ENCODE data around the gene BRD4. TPM values are rescaled to one million over a fixed set of nuclear protein-coding genes. Genes with fewer than 3 reads are reported as not detected.
A peak's percentile ranks its signal among the peaks of the same experiment; 100 is the strongest.

The BRD4 gene
- total RNA-seq, 1 donor from 2014 or later, result 55.1 TPM

DNA sequence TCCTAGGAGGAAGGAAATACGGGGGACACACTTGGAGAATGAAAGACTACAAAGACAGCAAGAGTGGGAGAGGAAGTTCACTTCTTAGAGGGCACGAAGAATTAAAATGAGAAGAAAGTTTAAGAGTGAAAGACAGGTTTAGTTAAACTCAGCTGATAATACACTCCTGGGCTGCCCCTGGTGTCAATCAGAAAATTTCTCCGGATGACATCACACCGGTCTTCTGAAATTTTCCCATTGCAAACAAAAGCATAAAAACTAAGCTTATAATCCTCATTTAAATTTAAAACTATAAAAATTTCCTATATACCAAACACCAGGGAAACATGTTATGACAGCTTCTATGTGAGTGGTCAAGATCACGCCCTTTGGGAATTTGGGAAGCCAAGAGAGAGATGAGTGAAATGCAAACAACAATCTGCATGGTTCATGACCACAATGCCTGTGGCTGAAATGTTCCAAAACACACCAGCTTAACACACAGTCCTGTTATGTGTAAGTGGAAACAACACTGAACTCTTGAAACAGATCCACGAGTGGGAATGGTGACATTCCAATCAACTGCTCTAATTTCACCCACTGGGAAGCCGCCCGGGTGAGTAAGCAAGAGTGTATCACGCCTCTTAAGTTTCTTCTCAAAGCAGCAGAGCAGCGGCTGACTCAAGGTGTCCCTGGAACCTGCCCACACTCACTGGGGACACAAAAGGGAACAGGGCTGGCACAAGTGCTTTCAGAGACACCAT lies 49.0 kb downstream of the BRD4 start:
- intact Hi-C loops (cut with DNase I), result loop anchor here (5.0 kb wide), 1 partner anchor 49 kb away; the partner anchor contains the start of gene BRD4
- no peak for ATAC-seq (ENCODE audit: poor library complexity)
- DNase-seq, result no peak

GRCh38 chr19:15282311-15282705 lies 50.0 kb downstream of the BRD4 start:
- intact Hi-C loops (cut with DNase I), result loop anchor here (5.0 kb wide), 1 partner anchor 50 kb away; the partner anchor contains the start of gene BRD4
- ATAC-seq (ENCODE audit: poor library complexity), result no peak
- no peak for DNase-seq

GRCh38 chr19:15280915-15281683 lies 51.2 kb downstream of the BRD4 start:
- peak; percentile 91 for ATAC-seq (ENCODE audit: poor library complexity)
- intact Hi-C loops (cut with DNase I), result loop anchor here (5.0 kb wide), 1 partner anchor 51 kb away; the partner anchor contains the start of gene BRD4
- DNase-seq, result peak; percentile 94

GRCh38 chr19:15280048-15280725 lies 52.2 kb downstream of the BRD4 start:
- intact Hi-C loops (cut with DNase I), result loop anchor here (5.0 kb wide), 1 partner anchor 52 kb away; the partner anchor contains the start of gene BRD4
- ATAC-seq (ENCODE audit: poor library complexity), result peak; percentile 76
- peak; percentile 79 for DNase-seq

DNA sequence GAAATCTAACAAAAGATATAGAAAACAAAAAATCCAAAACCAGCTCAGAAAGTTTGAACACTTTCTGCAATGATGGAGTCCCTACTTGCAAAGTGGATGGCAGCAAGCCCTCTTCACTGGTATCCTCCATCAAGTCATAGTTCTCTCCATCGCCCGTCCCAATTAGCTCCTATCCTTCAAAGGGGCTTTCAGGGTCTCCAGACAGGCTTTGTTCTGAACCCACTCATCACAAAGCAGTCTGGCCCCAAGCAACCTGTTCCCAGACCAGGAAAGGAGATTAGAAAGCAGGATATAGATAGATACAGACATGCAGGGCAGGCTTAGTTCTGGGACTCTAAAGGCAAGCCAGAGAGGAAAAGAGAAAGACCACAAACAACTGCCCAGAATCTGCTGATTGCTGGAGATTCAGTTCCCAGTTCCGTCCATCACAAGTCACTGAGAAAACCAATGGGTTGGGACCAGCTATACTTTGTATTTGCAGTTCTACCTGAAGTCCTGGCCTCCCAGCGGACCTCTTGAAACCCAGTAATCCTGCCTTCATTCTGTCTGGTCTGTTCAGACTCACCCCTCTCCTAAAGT lies 52.9 kb downstream of the BRD4 start:
- DNase-seq, result no peak
- intact Hi-C loops (cut with DNase I), result no loop called here

DNA sequence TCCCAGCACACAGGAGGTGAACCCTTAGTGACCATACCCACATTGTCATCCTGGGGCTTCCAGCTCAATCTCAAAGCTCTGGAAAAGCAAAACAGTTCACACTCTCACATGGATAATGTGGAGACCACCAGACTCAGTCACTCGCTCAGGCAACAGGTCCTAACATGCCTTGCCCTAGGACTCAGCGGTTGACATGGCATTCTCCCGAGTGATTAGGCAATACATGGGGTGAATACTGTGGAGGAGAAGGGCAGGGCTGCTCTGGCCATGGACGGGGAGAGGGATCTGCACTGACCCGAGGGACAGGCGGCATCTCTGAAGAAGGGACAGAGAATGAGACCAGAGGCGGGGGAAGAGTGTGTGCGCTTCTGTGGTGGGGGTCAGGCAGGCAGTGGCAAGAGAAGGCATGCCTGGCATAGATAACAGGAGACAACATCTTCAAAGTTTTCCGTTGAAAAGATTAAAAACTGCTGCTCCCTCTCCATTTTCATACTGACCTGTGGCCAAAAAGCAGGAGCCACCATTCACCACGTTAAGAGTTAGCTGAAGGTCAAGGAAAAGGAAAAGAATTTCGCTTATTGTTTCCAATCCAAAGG lies 55.6 kb downstream of the BRD4 start:
- no peak for ATAC-seq (ENCODE audit: poor library complexity)
- intact Hi-C loops (cut with DNase I), result no loop called here

More for the DNA sequence above, 52.9 kb downstream of the BRD4 start:
- no peak for ATAC-seq (ENCODE audit: poor library complexity)

DNA sequence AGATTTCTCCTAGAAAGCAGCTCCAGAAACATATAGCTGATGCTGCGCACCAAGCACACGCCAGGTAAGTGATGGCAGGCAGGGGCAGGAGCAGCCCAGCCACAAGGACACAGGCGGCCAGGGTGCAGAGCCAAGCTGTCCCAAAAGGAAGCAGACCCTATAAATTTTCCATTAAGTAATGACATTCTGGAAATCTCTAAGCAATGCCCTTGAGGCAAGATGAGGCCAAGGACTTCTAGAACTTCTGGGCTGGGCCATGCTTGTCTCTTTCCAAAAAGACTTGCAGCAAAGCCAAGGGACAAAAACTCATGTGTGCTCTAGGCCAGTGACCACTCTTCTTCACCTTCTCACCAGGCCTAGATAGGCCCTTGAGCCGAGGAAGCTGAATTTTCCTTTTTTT lies 57.9 kb downstream of the BRD4 start:
- intact Hi-C loops (cut with DNase I), result no loop called here
- DNase-seq, result peak; percentile 65
- ATAC-seq (ENCODE audit: poor library complexity), result peak; percentile 55

More for the DNA sequence above, 55.6 kb downstream of the BRD4 start:
- DNase-seq, result no peak

- ATAC-seq (ENCODE audit: poor library complexity) (no peak), DNase-seq (no peak)
- intact Hi-C loops (cut with DNase I), result loop anchor here (5.0 kb wide), 1 partner anchor 57 kb away; no protein-coding TSS in a partner anchor
Observed at GRCh38 chr19:15269806-15270205, 62.5 kb downstream of the BRD4 start.

DNA sequence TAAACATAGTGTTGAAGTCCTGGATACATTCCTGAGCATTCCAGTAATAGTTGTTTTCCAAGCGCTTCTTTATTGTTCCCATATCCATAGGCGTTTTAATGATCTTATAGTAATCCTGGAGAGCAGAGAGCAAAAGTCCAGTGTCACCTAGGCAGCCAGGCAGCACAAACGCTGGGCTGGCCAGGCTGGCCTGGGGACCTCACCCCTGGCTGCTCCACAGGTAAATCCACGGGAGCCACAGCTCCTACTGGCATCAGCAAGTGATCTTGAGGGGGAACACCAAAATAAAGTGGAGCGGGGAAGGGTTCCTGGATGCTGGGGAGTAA lies 63.4 kb downstream of the BRD4 start:
- intact Hi-C loops (cut with DNase I), result loop anchor here (5.0 kb wide), 1 partner anchor 58 kb away; no protein-coding TSS in a partner anchor
- no peak for DNase-seq
- no peak for ATAC-seq (ENCODE audit: poor library complexity)

DNA sequence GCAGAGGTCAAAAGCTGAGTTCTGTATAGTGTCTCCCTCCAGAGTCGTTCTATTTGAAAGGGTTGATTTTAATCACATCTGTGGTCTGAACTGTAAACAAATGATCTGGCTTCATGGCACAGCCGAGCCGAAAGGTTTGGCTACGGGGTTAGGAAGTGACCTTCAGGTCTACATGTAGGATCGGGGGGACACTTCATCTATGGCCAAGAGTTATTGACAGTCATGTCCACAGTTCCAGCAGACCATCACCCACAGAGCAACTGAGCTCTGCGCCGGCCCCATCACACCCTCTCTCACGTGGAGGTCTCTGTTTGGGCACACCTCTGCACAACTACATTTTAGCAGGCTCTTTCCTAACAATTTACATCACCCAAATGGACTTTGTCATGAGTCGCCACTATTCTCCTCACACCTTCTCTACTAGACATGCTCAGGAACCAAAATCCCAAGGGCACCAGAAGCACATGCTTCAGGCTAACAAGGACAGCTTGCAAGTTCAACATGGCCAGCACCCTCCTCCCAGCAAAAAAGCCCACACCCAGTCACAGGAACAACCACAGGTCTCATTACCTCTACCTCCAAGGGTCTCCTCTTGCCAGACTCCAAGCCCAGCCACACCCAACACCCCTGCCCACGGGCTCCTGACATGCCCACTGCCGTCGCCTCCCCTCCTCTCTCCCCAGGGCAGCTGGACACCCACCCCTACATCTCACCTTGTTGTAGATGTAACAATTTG lies 64.0 kb downstream of the BRD4 start:
- no peak for ATAC-seq (ENCODE audit: poor library complexity)
- intact Hi-C loops (cut with DNase I), result loop anchor here (5.0 kb wide), 1 partner anchor 59 kb away; no protein-coding TSS in a partner anchor
- DNase-seq, result no peak

DNA sequence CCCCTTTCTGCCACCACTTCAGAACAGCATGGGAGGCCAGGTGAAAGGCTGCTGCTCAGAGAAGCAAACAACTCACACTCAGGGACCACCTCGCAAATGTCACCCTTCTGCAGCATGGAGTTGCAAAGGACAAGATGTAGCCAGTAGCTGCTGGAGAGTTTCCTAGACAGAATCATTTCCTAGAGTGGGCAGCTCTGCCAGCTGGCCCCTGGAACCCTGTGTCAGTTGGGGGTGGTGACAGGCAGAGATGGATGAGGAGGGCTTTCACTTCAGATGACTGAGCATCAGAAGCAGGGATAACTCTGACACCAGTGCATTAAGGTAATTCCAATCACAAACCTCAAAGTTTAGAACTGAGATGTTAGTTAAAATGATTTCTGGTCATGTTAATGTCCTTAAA lies 65.7 kb downstream of the BRD4 start:
- ATAC-seq (ENCODE audit: poor library complexity) (peak; percentile 36), DNase-seq (no peak)
- intact Hi-C loops (cut with DNase I), result loop anchor here (5.0 kb wide), 1 partner anchor 61 kb away; no protein-coding TSS in a partner anchor

DNA sequence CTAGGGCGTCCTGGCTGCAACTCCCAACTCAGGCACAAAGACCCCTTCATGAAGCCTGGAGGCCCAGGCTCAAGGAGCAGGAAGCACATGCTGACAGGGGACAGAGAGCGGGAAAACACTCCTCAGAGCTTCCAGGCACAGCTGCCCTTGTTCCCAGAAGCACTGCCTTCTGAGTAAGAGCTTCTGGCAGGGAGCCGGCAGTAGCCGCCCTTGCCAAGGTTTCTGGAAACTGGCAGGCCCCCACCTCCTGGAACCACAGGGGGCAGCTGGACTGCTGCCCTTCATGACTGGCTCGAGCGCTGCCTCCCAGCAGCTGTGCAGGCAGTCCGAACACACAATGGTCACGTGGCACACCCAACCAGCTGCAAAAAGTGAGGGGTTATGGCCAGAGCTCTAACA lies 66.5 kb downstream of the BRD4 start:
- peak; percentile 87 for ATAC-seq (ENCODE audit: poor library complexity)
- peak; percentile 95 for DNase-seq
- intact Hi-C loops (cut with DNase I), result loop anchor here (5.0 kb wide), 1 partner anchor 61 kb away; no protein-coding TSS in a partner anchor

DNA sequence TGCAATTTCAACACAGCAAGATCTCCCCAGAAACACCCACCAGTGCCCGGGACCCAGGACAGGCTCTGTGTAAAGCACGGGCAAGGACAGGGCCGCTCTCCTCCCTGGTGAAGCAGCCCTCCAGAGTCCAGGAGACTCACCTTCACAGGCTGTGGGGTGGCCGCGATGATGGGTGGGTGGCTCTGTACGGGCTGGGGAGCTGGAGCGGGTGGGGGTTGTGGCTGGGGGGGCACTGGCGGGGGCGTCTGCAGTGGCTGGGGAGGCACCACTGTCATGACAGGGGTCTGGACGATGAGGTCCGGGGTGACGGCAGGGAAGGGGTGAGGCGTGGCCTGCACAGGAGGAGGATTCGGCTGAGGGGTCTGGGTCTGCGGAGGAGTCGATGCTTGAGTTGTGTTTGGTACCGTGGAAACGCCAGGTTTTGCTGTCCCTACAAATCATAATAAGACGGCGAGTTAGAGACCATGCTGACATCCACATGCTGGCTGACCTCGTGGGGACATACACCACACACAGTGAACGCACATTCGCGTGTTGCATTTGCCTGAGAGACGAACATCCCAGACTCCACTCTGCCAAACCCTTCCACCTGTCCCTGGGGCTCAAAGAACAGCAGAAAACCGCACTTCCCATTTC lies 67.0 kb downstream of the BRD4 start:
- intact Hi-C loops (cut with DNase I), result loop anchor here (5.0 kb wide), 1 partner anchor 62 kb away; no protein-coding TSS in a partner anchor
- DNase-seq (peak; percentile 45), ATAC-seq (ENCODE audit: poor library complexity) (peak; percentile 9)

DNA sequence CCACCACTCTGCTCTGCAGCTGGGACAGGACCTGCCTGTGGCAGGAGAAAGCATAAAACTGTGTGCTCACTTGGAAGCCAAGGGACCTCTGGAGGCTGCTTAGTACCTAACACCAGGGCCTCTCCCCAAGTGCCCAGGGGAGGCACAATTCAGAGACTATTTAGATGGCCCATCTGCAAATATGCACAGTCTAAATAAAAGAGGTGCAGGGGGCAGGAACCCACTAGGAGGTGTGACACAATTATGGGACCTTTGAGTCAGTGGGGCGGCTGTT lies 67.5 kb downstream of the BRD4 start:
- no peak for DNase-seq
- intact Hi-C loops (cut with DNase I), result loop anchor here (5.0 kb wide), 2 partner anchors 62 to 287 kb away; no protein-coding TSS in a partner anchor
- ATAC-seq (ENCODE audit: poor library complexity), result no peak

GRCh38 chr19:15264061-15264932 lies 68.0 kb downstream of the BRD4 start:
- intact Hi-C loops (cut with DNase I), result loop anchor here (5.0 kb wide), 1 partner anchor 288 kb away; no protein-coding TSS in a partner anchor
- DNase-seq, result peak; percentile 88
- ATAC-seq (ENCODE audit: poor library complexity), result peak; percentile 52

DNA sequence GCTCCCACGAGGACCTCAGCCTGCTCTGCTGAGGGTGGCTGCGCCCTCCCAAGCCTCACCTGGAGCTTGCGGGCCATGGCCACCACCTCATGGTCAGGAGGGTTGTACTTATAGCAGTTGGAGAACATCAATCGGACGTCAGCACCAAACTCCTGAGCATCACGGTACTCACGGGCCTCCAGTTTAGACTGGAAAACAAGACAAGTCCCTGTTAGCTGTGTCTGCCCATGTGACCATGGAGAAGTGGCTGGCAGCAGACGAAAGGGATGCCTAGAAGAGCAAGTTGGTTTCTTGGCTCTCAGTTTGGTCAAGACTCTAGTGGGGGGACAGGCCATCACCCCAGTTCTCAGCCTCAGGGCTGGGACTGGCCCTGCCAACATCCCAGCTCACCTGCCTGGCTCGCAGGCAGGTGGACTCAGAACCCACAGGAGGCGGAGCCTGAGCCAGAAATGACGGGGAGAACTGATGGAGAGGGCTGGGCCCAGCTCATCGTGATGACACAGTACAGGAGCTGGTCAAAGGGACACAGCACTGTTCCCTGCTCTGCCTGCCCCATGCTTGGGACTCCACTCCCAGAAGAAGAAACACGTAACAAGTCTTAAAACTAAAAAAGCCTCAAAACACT lies 68.9 kb downstream of the BRD4 start:
- intact Hi-C loops (cut with DNase I), result loop anchor here (5.0 kb wide), 1 partner anchor 289 kb away; no protein-coding TSS in a partner anchor
- DNase-seq (peak; percentile 32), ATAC-seq (ENCODE audit: poor library complexity) (no peak)
